Stimulated activated CD8-positive, alpha-beta memory T cell treated with anti-CD3 and anti-CD28 coated beads, Interleukin-15, amount 100 ng/mL, for 48 hours (primary cell): ENCODE results near the gene GLT6D1.
"Not testable (repeated sequence)": the region's sequence is repeated elsewhere in the genome, so short reads cannot be mapped to it uniquely, and the experiment has no call there.

Source experiments
- DNase-seq, 2 donors: peaks; one replicate each; pipeline ENCODE4 v3.0.0-alpha.2; 2020; ENCODE audit warnings: low read depth in 2 of 2

Gene GLT6D1

GRCh38 chr9:135664801-135665794 lies 25.8 kb upstream of the GLT6D1 start:
- DNase-seq: no peak

GRCh38 chr9:135664266-135664665 lies 24.9 kb upstream of the GLT6D1 start:
- no peak for DNase-seq

- no peak for DNase-seq
Measured at GRCh38 chr9:135663857-135664256, 24.5 kb upstream of the GLT6D1 start.

GRCh38 chr9:135663451-135663770 lies 24.1 kb upstream of the GLT6D1 start:
- no peak for DNase-seq

DNA sequence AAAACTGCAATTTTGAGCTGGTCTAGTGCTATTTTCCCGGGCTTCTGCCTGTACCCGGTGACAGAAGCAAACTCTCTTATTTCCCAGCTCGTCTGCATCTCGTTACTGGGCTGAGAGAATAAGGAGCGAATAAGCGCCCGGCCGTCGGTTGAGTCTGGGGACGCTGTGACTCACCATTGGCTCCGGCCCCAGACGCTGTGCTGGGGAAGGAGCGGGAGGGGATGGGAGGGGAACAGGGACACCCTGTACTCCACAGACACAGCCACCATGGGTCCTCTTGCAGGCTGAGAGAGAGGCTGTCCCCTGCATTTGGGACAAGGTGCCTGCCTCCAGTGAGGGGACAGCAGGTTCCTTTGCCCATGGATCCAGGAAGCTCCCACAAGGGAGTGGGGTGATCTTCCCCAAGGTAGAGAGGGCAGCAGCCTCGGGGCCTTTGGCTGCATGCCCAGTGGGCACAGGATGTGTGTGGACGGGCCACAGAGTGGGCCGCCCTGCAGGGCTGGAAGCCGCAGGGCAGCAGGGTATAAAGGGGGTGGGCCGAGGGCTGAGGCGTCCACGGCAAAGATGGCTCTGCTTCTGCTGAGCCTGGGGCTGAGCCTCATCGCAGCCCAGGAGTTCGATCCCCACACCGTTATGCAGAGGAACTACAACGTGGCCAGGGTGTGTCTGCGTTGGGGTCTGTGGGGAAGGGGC lies 23.6 kb upstream of the GLT6D1 start, which contains the start of gene LCN9:
TSS of gene LCN9 (plus strand) at position 552 of the 693 bp plus-strand sequence. CDS start at position 565, 13 bp downstream.
- no peak for DNase-seq

DNA sequence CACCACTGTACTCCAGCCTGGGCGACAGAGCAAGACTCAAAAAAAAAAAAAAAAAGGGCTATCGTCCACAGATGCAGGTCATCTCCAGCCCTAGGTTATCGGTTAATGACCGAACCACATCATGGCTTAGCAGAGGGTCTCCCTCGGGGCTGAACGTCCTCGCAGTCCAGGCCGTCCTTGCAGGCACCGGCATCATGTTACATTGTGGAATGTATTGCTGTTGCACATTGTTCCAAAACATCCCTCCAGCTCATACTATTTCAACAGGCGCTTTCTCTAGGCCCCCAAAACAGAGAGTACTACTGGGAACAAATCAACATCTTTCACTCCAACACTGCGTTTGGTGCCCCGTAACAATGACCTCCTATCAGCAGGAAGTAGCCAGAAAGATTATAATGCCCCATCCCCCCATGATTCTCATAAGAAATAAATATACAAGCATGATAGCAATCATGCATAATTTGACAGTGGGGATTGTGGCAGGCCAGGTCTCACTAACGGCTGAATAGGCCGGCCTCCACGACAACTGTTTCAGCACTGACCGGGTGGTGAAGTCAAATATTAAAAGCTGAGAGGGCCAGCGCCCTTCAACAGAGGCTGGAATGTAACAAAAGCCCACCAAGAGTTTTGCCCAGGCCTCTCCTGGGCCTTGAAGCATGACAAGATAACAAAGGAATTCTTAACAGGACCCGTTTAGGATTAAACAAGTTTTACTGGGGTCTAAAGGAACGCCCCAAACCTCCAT lies 22.6 kb upstream of the GLT6D1 start:
- no peak for DNase-seq

- no peak for DNase-seq
Measured at GRCh38 chr9:135660407-135660806, 21.1 kb upstream of the GLT6D1 start.

- DNase-seq: no peak
Measured at GRCh38 chr9:135659252-135659651, 19.9 kb upstream of the GLT6D1 start.

DNA sequence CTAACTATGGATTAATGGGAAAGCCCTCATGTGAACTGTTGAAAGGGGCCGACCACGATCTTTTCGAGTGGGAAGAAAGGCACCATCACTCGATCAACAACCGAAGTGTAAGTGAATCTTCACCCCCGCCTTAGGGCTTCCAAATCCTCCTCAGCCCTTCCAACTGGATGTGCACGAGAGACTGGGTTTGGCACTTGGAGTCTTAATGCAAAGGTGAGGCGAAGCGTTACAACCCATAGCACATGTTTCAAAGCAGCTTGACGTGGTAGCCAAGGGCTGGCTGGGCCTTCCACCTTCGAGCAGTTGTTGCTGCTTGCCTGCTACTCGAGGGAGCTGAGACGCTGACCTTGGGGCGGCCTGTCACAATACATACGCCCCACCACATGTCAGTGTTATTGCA lies 18.1 kb upstream of the GLT6D1 start:
- DNase-seq: no peak

GRCh38 chr9:135655317-135655716 lies 16.0 kb upstream of the GLT6D1 start:
- DNase-seq: no peak

GRCh38 chr9:135650408-135650807 lies 11.1 kb upstream of the GLT6D1 start:
- DNase-seq: no peak

DNA sequence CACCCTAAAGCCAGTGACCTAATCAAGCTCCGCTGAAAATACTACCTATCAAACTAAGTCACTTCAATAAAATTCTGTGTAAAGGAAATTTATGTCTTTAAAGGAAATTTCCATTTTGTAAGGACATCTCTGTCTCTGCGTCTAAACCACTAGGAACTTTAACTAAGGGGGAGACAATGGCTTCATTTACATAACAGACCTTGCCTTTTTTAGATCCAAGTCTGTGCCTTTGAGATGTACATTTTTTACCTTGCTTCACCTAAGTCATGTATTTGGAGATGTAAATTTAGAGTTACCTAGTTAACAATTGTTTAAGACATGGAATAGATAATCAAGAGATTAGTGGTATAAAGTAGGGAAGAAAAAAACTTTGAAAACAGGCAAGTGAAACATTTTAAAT lies 10.2 kb upstream of the GLT6D1 start:
- no peak for DNase-seq

DNA sequence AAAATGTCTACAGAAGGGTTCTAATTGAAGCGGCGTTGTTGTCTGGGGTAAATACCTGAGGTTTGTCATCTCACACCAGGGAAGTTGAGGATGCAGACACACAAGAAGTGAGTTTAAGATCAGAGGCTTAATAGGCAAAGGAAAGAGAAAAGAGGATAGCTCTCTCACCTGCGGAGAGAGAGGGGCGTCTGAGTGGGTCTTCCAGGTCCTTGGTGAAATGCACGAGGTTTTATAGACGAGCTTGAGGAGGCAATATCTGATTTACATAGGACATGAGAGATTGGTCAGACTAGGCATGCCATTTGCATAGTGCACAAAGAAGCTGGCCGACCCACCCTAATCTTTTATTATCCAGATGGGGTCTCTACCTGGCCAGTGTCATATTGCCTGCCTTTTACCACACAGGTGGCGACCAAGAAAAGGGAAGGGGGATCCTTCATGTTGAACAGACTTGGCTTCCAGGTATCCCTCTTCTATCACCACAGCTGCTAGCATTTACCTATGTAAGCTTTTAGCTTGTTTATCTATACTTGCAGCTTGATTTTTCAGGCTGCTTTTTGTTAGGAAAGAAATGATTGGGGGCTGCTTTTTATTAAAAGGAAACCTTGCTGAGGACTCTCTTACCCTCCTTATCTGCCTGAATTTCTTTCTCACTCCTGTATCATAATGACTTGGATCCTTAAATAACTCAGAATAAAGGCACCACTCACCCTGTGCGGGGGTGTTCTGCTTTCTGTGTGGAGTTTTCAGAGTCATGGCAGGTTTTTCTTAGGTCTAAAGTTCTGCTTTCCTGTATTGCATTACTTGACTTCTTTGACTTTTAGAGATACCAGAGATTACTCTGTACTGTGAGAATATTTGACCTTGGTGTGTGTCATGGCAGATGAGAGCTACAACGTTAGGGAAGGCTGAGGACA lies 9.4 kb upstream of the GLT6D1 start:
- no peak for DNase-seq

- DNase-seq: no peak
Measured at GRCh38 chr9:135647884-135648283, 8.5 kb upstream of the GLT6D1 start.

- DNase-seq: no peak
Measured at GRCh38 chr9:135644631-135645218, 5.4 kb upstream of the GLT6D1 start.

DNA sequence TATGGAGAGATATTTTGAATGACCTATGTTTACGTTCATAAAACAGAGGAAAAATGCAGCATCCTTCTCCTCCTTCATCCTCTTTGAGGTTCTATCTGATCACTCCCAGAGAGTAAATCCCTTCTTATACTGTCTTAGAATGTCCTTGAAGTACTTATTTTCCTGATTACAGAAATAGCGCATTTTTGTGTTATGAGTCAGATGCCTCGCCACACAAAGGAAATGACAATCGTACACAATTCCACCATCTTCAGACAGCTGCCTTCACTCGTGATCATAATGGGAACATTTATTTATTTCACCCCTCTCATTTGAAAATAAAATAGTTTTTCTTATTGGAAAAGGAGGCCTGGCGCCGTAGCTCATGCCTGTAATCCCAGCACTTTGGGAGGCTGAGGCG lies 2.4 kb upstream of the GLT6D1 start:
- DNase-seq: no peak

DNA sequence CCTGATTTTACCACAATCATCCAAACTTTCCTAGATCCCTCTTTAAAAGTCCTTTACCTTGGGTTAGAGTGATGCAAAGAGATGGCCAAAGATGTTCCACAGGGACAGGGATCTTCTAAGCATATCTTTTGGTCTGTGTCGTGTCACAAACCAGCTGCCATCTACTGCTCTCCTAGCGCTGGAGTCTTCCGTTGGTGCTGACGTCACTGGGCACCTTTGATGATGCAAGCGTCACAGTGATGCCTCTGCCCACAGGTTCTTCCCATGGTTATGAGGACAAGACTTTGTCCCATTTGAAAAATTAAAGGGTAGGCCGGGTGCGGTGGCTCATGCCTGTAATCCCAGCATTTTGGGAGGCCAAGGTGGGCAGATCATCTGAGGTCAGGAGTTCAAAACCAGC lies 1.7 kb upstream of the GLT6D1 start:
- no peak for DNase-seq

GRCh38 chr9:135636930-135637530 lies 2.3 kb downstream of the GLT6D1 start:
- DNase-seq: not testable (repeated sequence)

- no peak for DNase-seq
Measured at GRCh38 chr9:135632841-135633240, 6.5 kb downstream of the GLT6D1 start.

GRCh38 chr9:135624282-135624681 lies 15.1 kb downstream of the GLT6D1 start:
- DNase-seq: no peak
